ENCODE results near the gene ATP5F1E. TPM values are rescaled to one million over a fixed set of nuclear protein-coding genes. Genes with fewer than 3 reads are reported as not detected.

The ATP5F1E gene
- 100 to 1,000 TPM; 102 to 110 TPM for total RNA-seq

GRCh38 chr20:59032023-59032712 is at the start of gene ATP5F1E:
Gene ATP5F1E (minus strand): TSS chr20:59032335. CDS start chr20:59032251, 84 bp downstream.

GRCh38 chr20:59042151-59042795 is 10.1 kb upstream of the ATP5F1E start, which contains the start of gene PRELID3B:
Gene PRELID3B (minus strand): TSS chr20:59042786. CDS start chr20:59042730, 56 bp downstream.

GRCh38 chr20:59019217-59019616 is 12.9 kb downstream of the ATP5F1E start, which contains the start of gene TUBB1:
Gene TUBB1 (plus strand): TSS chr20:59019429. CDS start chr20:59019523, 94 bp downstream.

GRCh38 chr20:59006864-59007664 is 25.1 kb downstream of the ATP5F1E start, which contains the start of gene CTSZ:
Gene CTSZ (minus strand): TSS chr20:59007254. CDS start chr20:59007128, 126 bp downstream.

GRCh38 chr20:58980711-58981627 is 51.2 kb downstream of the ATP5F1E start, which contains the start of gene NELFCD:
Gene NELFCD (plus strand): TSS chr20:58981256. CDS start chr20:58981310, 54 bp downstream.

Other genes with a start within 250 kb of the ATP5F1E start
- 1 to 10 TPM in 1 of 2 experiments, under 1 TPM in 1; 0.89 to 1.7 TPM for gene GNAS-AS1, start 181.4 kb downstream of the ATP5F1E start, total RNA-seq
- gene GNAS, start 179.6 kb downstream of the ATP5F1E start, total RNA-seq = 100 to 1,000 TPM; 955 to 964 TPM
- 10 to 100 TPM; 65.1 to 65.6 TPM for gene NELFCD, start 51.1 kb downstream of the ATP5F1E start, total RNA-seq
- 10 to 100 TPM; 43.6 to 48.9 TPM for gene CTSZ, start 25.1 kb downstream of the ATP5F1E start, total RNA-seq
- not detected for gene TUBB1, start 12.9 kb downstream of the ATP5F1E start, total RNA-seq
- 10 to 100 TPM; 64.2 to 72.3 TPM for gene PRELID3B, start 10.5 kb upstream of the ATP5F1E start, total RNA-seq
- gene ZNF831, start 131.5 kb upstream of the ATP5F1E start, total RNA-seq = 10 to 100 TPM in 1 of 2 experiments, 1 to 10 TPM in 1; 9.7 to 10.8 TPM

Data from activated naive CD4-positive, alpha-beta T cell treated with anti-CD3 and anti-CD28 coated beads, Interleukin-2, amount 10 ng/mL, durations not matched to agents 5 hours and 36 hours (primary cell).